GM12875 (cell line): ENCODE results near the gene FAM118B.

Source experiments
- H3K4me3 ChIP-seq: one replicate; pipeline ENCODE4 v1.5.1; 2011; ENCODE audit warnings: low read depth, low read length, control low read depth
- TF ChIP-seq, protein P1 (sequence below): IDR thresholded peaks from 2 replicates; pipeline ENCODE4 v1.5.1; 2011; ENCODE audit warnings: low read depth, mild to moderate bottlenecking, control low read depth, inconsistent platforms, low read length, moderate library complexity, borderline replicate concordance; ENCODE audit not compliant: insufficient read depth

FAM118B gene

GRCh38 chr11:126219547-126219946, 8.0 kb downstream of the FAM118B start:
- TF ChIP-seq, protein P1, sequence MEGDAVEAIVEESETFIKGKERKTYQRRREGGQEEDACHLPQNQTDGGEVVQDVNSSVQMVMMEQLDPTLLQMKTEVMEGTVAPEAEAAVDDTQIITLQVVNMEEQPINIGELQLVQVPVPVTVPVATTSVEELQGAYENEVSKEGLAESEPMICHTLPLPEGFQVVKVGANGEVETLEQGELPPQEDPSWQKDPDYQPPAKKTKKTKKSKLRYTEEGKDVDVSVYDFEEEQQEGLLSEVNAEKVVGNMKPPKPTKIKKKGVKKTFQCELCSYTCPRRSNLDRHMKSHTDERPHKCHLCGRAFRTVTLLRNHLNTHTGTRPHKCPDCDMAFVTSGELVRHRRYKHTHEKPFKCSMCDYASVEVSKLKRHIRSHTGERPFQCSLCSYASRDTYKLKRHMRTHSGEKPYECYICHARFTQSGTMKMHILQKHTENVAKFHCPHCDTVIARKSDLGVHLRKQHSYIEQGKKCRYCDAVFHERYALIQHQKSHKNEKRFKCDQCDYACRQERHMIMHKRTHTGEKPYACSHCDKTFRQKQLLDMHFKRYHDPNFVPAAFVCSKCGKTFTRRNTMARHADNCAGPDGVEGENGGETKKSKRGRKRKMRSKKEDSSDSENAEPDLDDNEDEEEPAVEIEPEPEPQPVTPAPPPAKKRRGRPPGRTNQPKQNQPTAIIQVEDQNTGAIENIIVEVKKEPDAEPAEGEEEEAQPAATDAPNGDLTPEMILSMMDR, result no peak
- H3K4me3 ChIP-seq, result no peak overlapping the region

DNA sequence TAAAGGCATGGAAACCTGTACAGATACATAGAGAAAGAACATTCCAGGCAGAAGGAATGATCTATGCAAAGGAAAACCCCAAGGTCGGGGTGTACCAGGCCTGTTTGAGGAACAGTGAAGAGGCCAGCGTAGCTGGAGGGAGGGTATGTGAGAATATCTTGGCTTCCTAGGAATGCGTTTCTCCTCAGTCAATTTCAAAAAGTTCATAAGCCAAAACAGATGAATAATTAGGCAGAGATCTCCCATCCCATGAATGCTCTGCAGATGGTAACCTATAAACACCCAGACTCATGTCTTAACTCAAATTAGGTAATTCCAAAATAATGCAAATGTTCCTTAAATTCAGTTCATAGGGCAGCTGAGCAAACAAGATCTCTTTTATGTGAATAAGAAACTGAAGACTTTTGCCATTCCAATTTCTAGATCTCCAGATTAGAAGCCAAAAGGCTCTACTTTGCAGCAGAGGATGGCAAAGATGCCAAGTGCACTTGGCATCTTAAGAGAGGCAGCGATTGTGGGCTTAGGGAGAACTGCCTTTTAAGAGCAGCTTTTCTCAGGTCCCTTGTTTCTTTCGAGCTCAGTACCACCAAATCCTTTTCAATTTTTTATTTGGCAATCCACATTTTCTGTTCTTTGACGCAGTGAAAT, 13.2 kb downstream of the FAM118B start:
- TF ChIP-seq, protein P1, result no peak
- H3K4me3 ChIP-seq, result no peak overlapping the region

DNA sequence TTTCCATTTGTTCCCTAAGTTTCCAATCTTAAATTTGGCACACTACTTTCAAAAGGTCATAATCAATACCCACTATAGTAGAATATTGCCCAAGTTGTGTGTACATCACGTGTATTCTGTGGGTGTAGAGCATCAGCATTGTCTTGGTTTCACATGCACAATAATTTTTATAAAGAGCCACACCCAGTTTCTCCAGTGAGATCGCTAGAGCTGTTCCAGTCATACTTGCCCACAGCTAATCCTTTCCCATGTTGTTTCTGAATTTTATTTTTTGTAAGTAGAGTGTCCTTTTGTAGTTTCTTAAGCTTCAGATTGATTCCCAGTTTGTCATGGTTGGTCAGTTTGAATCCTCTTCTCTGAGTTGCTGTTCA, 13.7 kb downstream of the FAM118B start:
- no peak overlapping the region for H3K4me3 ChIP-seq
- TF ChIP-seq, protein P1, result no peak

- TF ChIP-seq, protein P1, result no peak
- H3K4me3 ChIP-seq, result no peak overlapping the region
These were observed 14.9 kb downstream of the FAM118B start for GRCh38 chr11:126226334-126227084.

DNA sequence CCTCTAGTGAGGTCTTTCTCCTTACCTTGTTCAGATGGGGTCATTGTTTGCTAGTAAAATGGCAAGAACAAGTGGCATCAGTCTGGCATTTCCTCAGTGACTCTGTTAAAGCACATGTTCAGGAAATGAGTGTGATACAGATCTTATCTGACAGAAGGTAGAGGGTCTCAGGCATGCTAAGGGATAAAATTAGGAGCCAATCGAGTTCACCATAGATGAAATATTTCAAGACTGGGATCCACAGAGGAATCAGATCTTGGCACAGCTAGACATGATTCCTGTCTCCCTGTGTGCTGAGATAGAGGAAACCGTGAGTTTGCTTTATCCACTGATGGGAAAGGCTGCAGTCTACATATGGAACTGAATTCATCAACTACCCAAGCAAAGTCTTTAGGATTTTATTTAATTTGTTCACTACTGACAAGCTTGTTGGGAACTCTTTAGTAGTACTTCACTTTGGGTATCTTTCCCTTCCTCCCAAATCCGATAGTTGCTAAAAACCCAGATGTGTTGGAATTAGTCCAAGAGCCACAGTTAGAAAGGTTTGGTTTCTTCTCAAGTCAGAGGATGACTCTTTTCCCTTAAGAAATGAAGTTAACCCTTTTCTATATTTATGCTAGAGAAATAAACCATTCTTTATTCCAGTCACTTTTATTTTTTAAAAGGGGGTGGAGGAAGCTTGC, 18.4 kb downstream of the FAM118B start:
- TF ChIP-seq, protein P1, result no peak
- no peak overlapping the region for H3K4me3 ChIP-seq

GRCh38 chr11:126231725-126232459, 20.3 kb downstream of the FAM118B start:
- TF ChIP-seq, protein P1, result no peak
- no peak overlapping the region for H3K4me3 ChIP-seq
